ENCODE data around the gene EEF1AKMT3. TPM values are rescaled to one million over a fixed set of nuclear protein-coding genes. Genes with fewer than 3 reads are reported as not detected.
A peak's percentile ranks its signal among the peaks of the same experiment; 100 is the strongest.

EEF1AKMT3 gene
- total RNA-seq, 1 donor from 2014 or later = 7.3 TPM

GRCh38 chr12:57741413-57741789 is 31.0 kb upstream of the EEF1AKMT3 start:
- Histone ChIP-seq H3K27me3 (ENCODE audit: control insufficient read depth, insufficient read depth, low read length) (peaks cover 55% of the 10 kb centered on the region), H3K4me3 (ENCODE audit: low read depth, low read length) (no peak overlapping the region), H3K36me3 (ENCODE audit: control insufficient read depth, insufficient read depth, low read length) (no peaks in the 10 kb centered on the region)
- TF ChIP-seq CTCF (IDR thresholded peaks at IDR 0.05; ENCODE audit: insufficient read depth, low read length, poor library complexity, severe bottlenecking) = no peak
- DNase-seq (ENCODE audit: low read depth) = no peak

- DNase-seq (ENCODE audit: low read depth) = no peak
- peaks cover 48% of the 10 kb centered on the region for H3K27me3 ChIP-seq (ENCODE audit: control insufficient read depth, insufficient read depth, low read length)
- H3K4me3 ChIP-seq (ENCODE audit: low read depth, low read length) = no peak overlapping the region
- no peaks in the 10 kb centered on the region for H3K36me3 ChIP-seq (ENCODE audit: control insufficient read depth, insufficient read depth, low read length)
- TF ChIP-seq CTCF (IDR thresholded peaks at IDR 0.05; ENCODE audit: insufficient read depth, low read length, poor library complexity, severe bottlenecking) = peak; percentile 8
Observed at GRCh38 chr12:57741844-57742738, 30.3 kb upstream of the EEF1AKMT3 start.

- no peak for DNase-seq (ENCODE audit: low read depth)
- Histone ChIP-seq H3K36me3 (ENCODE audit: control insufficient read depth, insufficient read depth, low read length) (peaks cover 1% of the 10 kb centered on the region), H3K27me3 (ENCODE audit: control insufficient read depth, insufficient read depth, low read length) (peaks cover 33% of the 10 kb centered on the region), H3K4me3 (ENCODE audit: low read depth, low read length) (no peak overlapping the region)
- no peak for TF ChIP-seq CTCF (IDR thresholded peaks at IDR 0.05; ENCODE audit: insufficient read depth, low read length, poor library complexity, severe bottlenecking)
Observed at GRCh38 chr12:57743769-57744168, 28.6 kb upstream of the EEF1AKMT3 start.

- Histone ChIP-seq H3K4me3 (ENCODE audit: low read depth, low read length) (peak overlapping the region; percentile 86), H3K27me3 (ENCODE audit: control insufficient read depth, insufficient read depth, low read length) (peaks cover 28% of the 10 kb centered on the region), H3K36me3 (ENCODE audit: control insufficient read depth, insufficient read depth, low read length) (peaks cover 2% of the 10 kb centered on the region)
- no peak for DNase-seq (ENCODE audit: low read depth)
- TF ChIP-seq CTCF (IDR thresholded peaks at IDR 0.05; ENCODE audit: insufficient read depth, low read length, poor library complexity, severe bottlenecking) = no peak
Observed at GRCh38 chr12:57744194-57744776, 28.1 kb upstream of the EEF1AKMT3 start.

GRCh38 chr12:57744777-57745484 is 27.5 kb upstream of the EEF1AKMT3 start, which contains the start of gene TSPAN31:
TSPAN31 (plus strand) TSS chr12:57745039; CDS start chr12:57745155, 116 bp downstream.
- DNase-seq (ENCODE audit: low read depth) = peak; percentile 95
- H3K36me3 ChIP-seq (ENCODE audit: control insufficient read depth, insufficient read depth, low read length) = peaks cover 2% of the 10 kb centered on the region
- peak within 1 kb of the TSS; percentile 86 for H3K4me3 ChIP-seq (ENCODE audit: low read depth, low read length)
- TF ChIP-seq CTCF (IDR thresholded peaks at IDR 0.05; ENCODE audit: insufficient read depth, low read length, poor library complexity, severe bottlenecking) = no peak
- peaks cover 22% of the 10 kb centered on the region for H3K27me3 ChIP-seq (ENCODE audit: control insufficient read depth, insufficient read depth, low read length)
